Glutamatergic neuron (in vitro differentiated cells): Measurements from ENCODE around the gene PRR20A. TPM values are rescaled to one million over a fixed set of nuclear protein-coding genes. Genes with fewer than 3 reads are reported as not detected.

ENCODE experiments used
- DNase-seq: peaks from one replicate; pipeline ENCODE4 v3.0.0; 2022
- H3K27ac Mint-ChIP-seq: one replicate; pipeline ENCODE4 v1.8.0; 2020; ENCODE audit warnings: mild to moderate bottlenecking, mixed read lengths, inconsistent platforms; ENCODE audit not compliant: unreplicated experiment
- H3K27me3 Mint-ChIP-seq: one replicate; pipeline ENCODE4 v1.8.0; 2020; ENCODE audit warnings: mild to moderate bottlenecking, moderate library complexity, mixed read lengths, inconsistent platforms; ENCODE audit not compliant: unreplicated experiment
- H3K36me3 Mint-ChIP-seq: one replicate; pipeline ENCODE4 v1.8.0; 2020; ENCODE audit warnings: mild to moderate bottlenecking, mixed read lengths, inconsistent platforms; ENCODE audit not compliant: unreplicated experiment
- H3K4me1 Mint-ChIP-seq: one replicate; pipeline ENCODE4 v1.8.0; 2020; ENCODE audit warnings: mild to moderate bottlenecking, low read depth, mixed read lengths, inconsistent platforms; ENCODE audit not compliant: unreplicated experiment
- H3K4me3 Mint-ChIP-seq: one replicate; pipeline ENCODE4 v1.8.0; 2020; ENCODE audit warnings: mild to moderate bottlenecking, mixed read lengths, inconsistent platforms; ENCODE audit not compliant: unreplicated experiment
- H3K9me3 Mint-ChIP-seq: one replicate; pipeline ENCODE4 v1.8.0; 2020; ENCODE audit warnings: mild to moderate bottlenecking, moderate library complexity, mixed read lengths, inconsistent platforms; ENCODE audit not compliant: unreplicated experiment
- CTCF ChIP-seq: fragments of 200-600 bp; sonication (generic); IDR thresholded peaks from one replicate; pipeline ENCODE4 v1.5.0; 2021; ENCODE audit not compliant: partially characterized antibody, unreplicated experiment
- total RNA-seq: library from RNA; stranded (reverse); fragmentation: NEBNext Ultra II Directional; extraction: Animal tissue kit (Norgen Biotek cat#: 25700); gene quantifications from one replicate; pipeline ENCODE4 v1.2.1, GENCODE V29; 2021; ENCODE audit not compliant: unreplicated experiment

PRR20A gene
- total RNA-seq, 1 donor from 2014 or later: not detected

- no peak for DNase-seq
- no peaks in the 10 kb centered on the region for H3K27me3 Mint-ChIP-seq
- no peak overlapping the region for H3K27ac Mint-ChIP-seq
- H3K4me1 Mint-ChIP-seq: no peaks in the 10 kb centered on the region
- H3K4me3 Mint-ChIP-seq: no peak overlapping the region
- no peak for TF ChIP-seq CTCF
- no peaks in the 10 kb centered on the region for H3K9me3 Mint-ChIP-seq
- no peaks in the 10 kb centered on the region for H3K36me3 Mint-ChIP-seq
Observed at GRCh38 chr13:57191667-57192066, 50.9 kb downstream of the PRR20A start.

Other genes starting within 250 kb of the PRR20A start
- gene PRR20B, start 6.6 kb downstream of the PRR20A start, total RNA-seq: not detected
- gene PRR20C, start 13.1 kb downstream of the PRR20A start, total RNA-seq: not detected
- gene PRR20D, start 19.7 kb downstream of the PRR20A start, total RNA-seq: not detected
- not detected for gene PRR20E, start 26.3 kb downstream of the PRR20A start, total RNA-seq